Erythroblast (primary cell): ENCODE measurements around the gene CFTR.

ENCODE experiments used
- GATA1 ChIP-seq: IDR thresholded peaks from 2 replicates; pipeline ENCODE4 v1.6.1; 2011; ENCODE audit warnings: low read depth, mild to moderate bottlenecking, control low read depth, low read length, moderate library complexity
- POLR2A ChIP-seq: IDR thresholded peaks from 2 replicates; pipeline ENCODE4 v1.6.1; 2011; ENCODE audit warnings: mild to moderate bottlenecking, low read length

DNA sequence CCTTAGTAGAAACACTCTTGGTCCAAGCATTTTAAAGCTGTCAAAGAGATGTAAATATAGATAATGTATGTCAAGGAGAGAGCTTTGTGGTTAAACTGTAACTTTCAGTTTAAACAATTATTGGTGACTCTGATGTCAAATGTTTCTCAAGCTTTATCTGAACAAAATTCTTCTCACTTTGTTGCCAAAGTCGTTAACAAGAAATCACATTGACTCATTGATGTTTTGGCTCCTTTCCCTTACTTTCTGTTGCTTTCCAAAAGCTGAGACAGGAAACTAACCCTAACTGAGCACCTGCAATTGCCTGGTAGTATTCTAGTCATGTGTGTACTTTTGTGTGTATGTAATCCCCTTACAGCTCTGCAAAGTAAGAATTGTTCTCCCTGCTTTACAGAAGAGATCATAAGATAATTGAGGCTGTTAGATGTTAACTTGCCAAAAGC is 108.5 kb downstream of the CFTR start:
- TF ChIP-seq POLR2A (no peak), GATA1 (no peak)
